Psoas muscle (tissue), 8 donors: ENCODE results near the gene SLC9A1. TPM values are rescaled to one million over a fixed set of nuclear protein-coding genes. Genes with fewer than 3 reads are reported as not detected.

Source experiments
- ATAC-seq, 4 donors: fragments of 200-7000 bp; cut with Tn5 transposase; one replicate each; pipeline ENCODE4 v1.9.1; 2020; ENCODE audit warnings: moderate library complexity in 3 of 4, mild to moderate bottlenecking in 2 of 4
- DNase-seq, 2 donors: peaks; one replicate each; pipeline ENCODE4 v3.0.0-alpha.2; 2020
- H3K27ac ChIP-seq: fragments of 200-600 bp; one replicate; pipeline ENCODE4 v1.8.0; 2022
- H3K27me3 ChIP-seq, 3 donors: fragments of 200-600 bp in 1 of 3; one replicate each; pipeline versions ENCODE4 v1.6.1 to v1.8.0; 2013 to 2022; ENCODE audit warnings: low read length in 2 of 3, mild to moderate bottlenecking in 2 of 3, moderate library complexity in 1 of 3; ENCODE audit not compliant: insufficient read depth in 3 of 3
- H3K36me3 ChIP-seq, 2 donors: fragments of 200-600 bp in 1 of 2; one replicate each; pipeline versions ENCODE4 v1.6.1 to v1.8.0; 2013 to 2022; ENCODE audit warnings: low read depth in 1 of 2, mild to moderate bottlenecking in 1 of 2, moderate library complexity in 1 of 2; ENCODE audit not compliant: insufficient read depth in 1 of 2
- H3K4me1 ChIP-seq: fragments of 200-600 bp; one replicate; pipeline ENCODE4 v1.8.0; 2022
- H3K4me3 ChIP-seq: fragments of 200-600 bp; one replicate; pipeline ENCODE4 v1.8.0; 2022; ENCODE audit warnings: mild to moderate bottlenecking
- H3K9me3 ChIP-seq: fragments of 200-600 bp; one replicate; pipeline ENCODE4 v1.8.0; 2022
- WGBS, 3 donors: extraction: QIAGEN DNeasy Blood & Tissue Kit; methylation state at CpG; one replicate each; pipeline versions ENCODE4 v1.1.6 to v1.1.7; 2013; 5-methylcytosine and 5-hydroxymethylcytosine counted together
- intact Hi-C, 2 donors: fragments of 100-400 bp; cut with DNase I; formaldehyde crosslinking; loops; one replicate each; pipeline versions ENCODE4 v1.11.0 to v1.14.2; 2022
- polyA plus RNA-seq, 3 donors: library from polyadenylated mRNA; stranded (reverse); fragments of 200-250 nt; gene quantifications; one replicate each; pipeline ENCODE4 v1.2.3, GENCODE V29; 2013
- total RNA-seq, 4 donors: library from RNA; stranded (reverse); fragmentation: NEBNext Ultra II Directional in 2 of 4; extraction: Animal tissue kit (Norgen Biotek cat#: 25700) in 2 of 4; gene quantifications; one replicate each; pipeline versions ENCODE4 v1.2.1 to v1.2.4, GENCODE V29; 2021 to 2023
- TF ChIP-seq, protein P1 (sequence below): fragments of 200-600 bp; IDR thresholded peaks from one replicate; pipeline ENCODE4 v1.8.0; 2022; ENCODE audit warnings: antibody characterized with exemption
- donor health status: healthy with polysubstance abuse.
- donor health status: DM: no; HTN: no; CAD: no; lungs with moderate emphysema.
- donor health status: Bipolar disorder and iron deficiency.
- donor health status: healthy.
- donor health status: DM: yes; HTN: yes; CAD: no.
- donor health status: DM: no; HTN: no; CAD: no.
- donor health status: DM: no; HTN: no; CAD: no.
- donor health status: DM: yes; HTN: yes; CAD: no.

SLC9A1 gene
- total and polyA plus RNA-seq, 7 donors = 2.3 to 17.0 (median 5.9) TPM

- intact Hi-C loops = loop anchor here (2.0 to 5.0 kb wide), 2 partner anchors 54 to 102 kb away; no protein-coding TSS in a partner anchor
- H3K27me3 ChIP-seq = no peaks in the 10 kb centered on the region
- ATAC-seq (peak in 2 of 4 donors; percentile 5 to 11), DNase-seq (peak in 1 of 2 donors; percentile 73)
- H3K4me1 ChIP-seq = no peaks in the 10 kb centered on the region
- TF ChIP-seq, protein P1, sequence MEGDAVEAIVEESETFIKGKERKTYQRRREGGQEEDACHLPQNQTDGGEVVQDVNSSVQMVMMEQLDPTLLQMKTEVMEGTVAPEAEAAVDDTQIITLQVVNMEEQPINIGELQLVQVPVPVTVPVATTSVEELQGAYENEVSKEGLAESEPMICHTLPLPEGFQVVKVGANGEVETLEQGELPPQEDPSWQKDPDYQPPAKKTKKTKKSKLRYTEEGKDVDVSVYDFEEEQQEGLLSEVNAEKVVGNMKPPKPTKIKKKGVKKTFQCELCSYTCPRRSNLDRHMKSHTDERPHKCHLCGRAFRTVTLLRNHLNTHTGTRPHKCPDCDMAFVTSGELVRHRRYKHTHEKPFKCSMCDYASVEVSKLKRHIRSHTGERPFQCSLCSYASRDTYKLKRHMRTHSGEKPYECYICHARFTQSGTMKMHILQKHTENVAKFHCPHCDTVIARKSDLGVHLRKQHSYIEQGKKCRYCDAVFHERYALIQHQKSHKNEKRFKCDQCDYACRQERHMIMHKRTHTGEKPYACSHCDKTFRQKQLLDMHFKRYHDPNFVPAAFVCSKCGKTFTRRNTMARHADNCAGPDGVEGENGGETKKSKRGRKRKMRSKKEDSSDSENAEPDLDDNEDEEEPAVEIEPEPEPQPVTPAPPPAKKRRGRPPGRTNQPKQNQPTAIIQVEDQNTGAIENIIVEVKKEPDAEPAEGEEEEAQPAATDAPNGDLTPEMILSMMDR = no peak
- H3K27ac ChIP-seq = peak overlapping the region; percentile 56
- H3K36me3 ChIP-seq = peaks cover 0 to 4% of the 10 kb centered on the region in 2 donors
- 40 to 57% (median 55%) methylated on average over 4 of the region's 4 CpGs for WGBS, 3 donors
- no peak overlapping the region for H3K4me3 ChIP-seq
- no peaks in the 10 kb centered on the region for H3K9me3 ChIP-seq
These were observed 55.8 kb downstream of the SLC9A1 start for GRCh38 chr1:27099135-27099586.

DNA sequence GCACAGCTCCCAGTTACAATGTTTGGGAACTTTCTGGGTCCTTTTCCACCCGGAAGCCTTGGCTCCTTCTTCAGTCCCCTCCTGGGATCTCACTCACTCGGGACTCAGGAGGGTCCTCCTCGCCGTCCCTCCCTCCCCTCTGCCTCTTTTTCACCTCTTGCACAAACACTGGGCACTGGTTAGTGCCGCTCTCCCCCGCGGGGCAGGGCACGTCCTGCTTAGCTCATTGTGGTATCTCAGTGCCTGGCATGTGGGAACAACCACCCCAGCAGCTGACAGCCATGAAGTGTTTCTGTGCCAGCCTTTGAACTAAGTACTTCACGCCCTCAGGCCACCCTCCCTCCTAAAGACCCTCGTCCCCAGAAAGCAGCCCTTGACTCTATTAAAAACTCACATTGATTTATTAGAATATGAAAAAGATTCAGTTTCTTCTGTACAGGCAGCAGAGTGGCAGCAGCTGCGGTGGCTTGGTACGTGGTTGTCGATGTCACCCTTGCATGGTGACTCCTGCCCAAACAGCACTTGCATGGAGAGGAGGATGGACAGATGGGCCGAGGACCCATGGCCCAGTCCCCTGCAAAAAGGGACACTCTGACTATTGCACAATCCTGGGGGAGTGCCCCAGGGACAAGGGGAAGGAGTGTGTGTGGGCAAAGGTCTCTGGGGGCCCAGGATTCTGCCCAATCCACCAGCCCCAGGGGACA lies 56.3 kb downstream of the SLC9A1 start:
- DNase-seq = no peak
- H3K36me3 ChIP-seq = peaks cover 0 to 4% of the 10 kb centered on the region in 2 donors
- 50 to 65% (median 52%) methylated on average over 14 of the region's 14 CpGs for WGBS, 3 donors
- H3K9me3 ChIP-seq = no peaks in the 10 kb centered on the region
- TF ChIP-seq, protein P1 = no peak
- no peak overlapping the region for H3K4me3 ChIP-seq
- peak overlapping the region; percentile 56 for H3K27ac ChIP-seq
- intact Hi-C loops = loop anchor here (2.0 to 5.0 kb wide), 2 partner anchors 54 to 101 kb away; no protein-coding TSS in a partner anchor
- no peaks in the 10 kb centered on the region for H3K27me3 ChIP-seq
- no peak for ATAC-seq
- H3K4me1 ChIP-seq = no peaks in the 10 kb centered on the region

- TF ChIP-seq, protein P1 = peak; percentile 95
These were observed 57.4 kb downstream of the SLC9A1 start for GRCh38 chr1:27097484-27097917.

GRCh38 chr1:27095576-27095975 lies 59.3 kb downstream of the SLC9A1 start:
- intact Hi-C loops = loop anchor here (5.0 kb wide), 1 partner anchor 98 kb away; no protein-coding TSS in a partner anchor
- Histone ChIP-seq H3K9me3 (no peaks in the 10 kb centered on the region), H3K27ac (no peak overlapping the region), H3K36me3 (peaks cover 0 to 2% of the 10 kb centered on the region in 2 donors), H3K4me1 (no peaks in the 10 kb centered on the region), H3K4me3 (no peak overlapping the region), H3K27me3 (no peaks in the 10 kb centered on the region)
- TF ChIP-seq, protein P1 = no peak
- DNase-seq = no peak
- WGBS, 3 donors = 86 to 95% (median 86%) methylated on average over 2 of the region's 2 CpGs
- ATAC-seq = no peak

More at GRCh38 chr1:27097484-27097917, 57.4 kb downstream of the SLC9A1 start:
- Histone ChIP-seq H3K4me1 (no peaks in the 10 kb centered on the region), H3K9me3 (no peaks in the 10 kb centered on the region), H3K4me3 (no peak overlapping the region), H3K27me3 (no peaks in the 10 kb centered on the region), H3K27ac (no peak overlapping the region), H3K36me3 (peaks cover 0 to 4% of the 10 kb centered on the region in 2 donors)
- DNase-seq (peak; percentile 75 to 86), ATAC-seq (peak; percentile 83 to 91 (median 86))
- intact Hi-C loops = loop anchor here (1.0 to 5.0 kb wide), 2 partner anchors 52 to 100 kb away; no protein-coding TSS in a partner anchor
- WGBS, 3 donors = 1 to 3% (median 3%) methylated on average over 5 of the region's 5 CpGs
